ENCODE results near the gene AIG1. TPM values are rescaled to one million over a fixed set of nuclear protein-coding genes. Genes with fewer than 3 reads are reported as not detected.

AIG1 gene
- total and polyA plus RNA-seq, 2 donors from 2014 or later: 57.3 to 146 TPM

- Histone ChIP-seq H3K4me3 (ENCODE audit: low read length in 3 of 3) (no peak overlapping the region), H3K27me3 (ENCODE audit: control insufficient read depth, insufficient read depth, low read length) (no peaks in the 10 kb centered on the region), H3K27ac (ENCODE audit: low read depth in 2 of 2, low read length in 2 of 2) (no peak overlapping the region), H3K9ac (ENCODE audit: low read length in 3 of 3) (no peak overlapping the region), H3K36me3 (ENCODE audit: control insufficient read depth in 2 of 3, insufficient read depth in 3 of 3, low read length in 3 of 3) (no peaks in the 10 kb centered on the region), H3K4me1 (ENCODE audit: control insufficient read depth in 2 of 3, insufficient read depth in 2 of 3, low read depth in 1 of 3, low read length in 3 of 3) (no peaks in the 10 kb centered on the region), H3K9me3 (ENCODE audit: control insufficient read depth in 2 of 3, insufficient read depth in 1 of 3, low read length in 3 of 3) (no peaks in the 10 kb centered on the region)
- no peak for TF ChIP-seq CTCF (IDR thresholded peaks at IDR 0.05; ENCODE audit: borderline replicate concordance, extremely low read depth, insufficient read depth)
- DNase-seq (no peak), FAIRE-seq (no peak)
- intact Hi-C loops (cut with DNase I): no loop called here
Observed at GRCh38 chr6:143155681-143156080, 95.0 kb downstream of the AIG1 start.

- intact Hi-C loops (cut with DNase I): no loop called here
- H3K27ac ChIP-seq (ENCODE audit: low read depth in 2 of 2, low read length in 2 of 2): no peak overlapping the region
Observed at GRCh38 chr6:143157131-143157530, 96.4 kb downstream of the AIG1 start.

GRCh38 chr6:143158113-143158581 lies 97.5 kb downstream of the AIG1 start:
- Histone ChIP-seq H3K4me3 (ENCODE audit: low read length in 3 of 3) (no peak overlapping the region), H3K9ac (ENCODE audit: low read length in 3 of 3) (no peak overlapping the region), H3K4me1 (ENCODE audit: control insufficient read depth in 2 of 3, insufficient read depth in 2 of 3, low read depth in 1 of 3, low read length in 3 of 3) (no peaks in the 10 kb centered on the region), H3K36me3 (ENCODE audit: control insufficient read depth in 2 of 3, insufficient read depth in 3 of 3, low read length in 3 of 3) (no peaks in the 10 kb centered on the region), H3K27ac (ENCODE audit: low read depth in 2 of 2, low read length in 2 of 2) (no peak overlapping the region), H3K27me3 (ENCODE audit: control insufficient read depth, insufficient read depth, low read length) (no peaks in the 10 kb centered on the region), H3K9me3 (ENCODE audit: control insufficient read depth in 2 of 3, insufficient read depth in 1 of 3, low read length in 3 of 3) (no peaks in the 10 kb centered on the region)
- no peak for TF ChIP-seq CTCF (IDR thresholded peaks at IDR 0.05; ENCODE audit: borderline replicate concordance, extremely low read depth, insufficient read depth)
- intact Hi-C loops (cut with DNase I): no loop called here
- FAIRE-seq (no peak), DNase-seq (no peak)

More at GRCh38 chr6:143157131-143157530, 96.4 kb downstream of the AIG1 start:
- FAIRE-seq (no peak), DNase-seq (no peak)
- Histone ChIP-seq H3K36me3 (ENCODE audit: control insufficient read depth in 2 of 3, insufficient read depth in 3 of 3, low read length in 3 of 3) (no peaks in the 10 kb centered on the region), H3K9ac (ENCODE audit: low read length in 3 of 3) (no peak overlapping the region), H3K4me3 (ENCODE audit: low read length in 3 of 3) (no peak overlapping the region), H3K4me1 (ENCODE audit: control insufficient read depth in 2 of 3, insufficient read depth in 2 of 3, low read depth in 1 of 3, low read length in 3 of 3) (no peaks in the 10 kb centered on the region), H3K9me3 (ENCODE audit: control insufficient read depth in 2 of 3, insufficient read depth in 1 of 3, low read length in 3 of 3) (no peaks in the 10 kb centered on the region), H3K27me3 (ENCODE audit: control insufficient read depth, insufficient read depth, low read length) (no peaks in the 10 kb centered on the region)
- TF ChIP-seq CTCF (IDR thresholded peaks at IDR 0.05; ENCODE audit: borderline replicate concordance, extremely low read depth, insufficient read depth): no peak

GRCh38 chr6:143159001-143159400 lies 98.3 kb downstream of the AIG1 start:
- no peak for DNase-seq
- Histone ChIP-seq H3K4me3 (ENCODE audit: low read length in 3 of 3) (no peak overlapping the region), H3K36me3 (ENCODE audit: control insufficient read depth in 2 of 3, insufficient read depth in 3 of 3, low read length in 3 of 3) (no peaks in the 10 kb centered on the region), H3K27ac (ENCODE audit: low read depth in 2 of 2, low read length in 2 of 2) (no peak overlapping the region), H3K27me3 (ENCODE audit: control insufficient read depth, insufficient read depth, low read length) (no peaks in the 10 kb centered on the region), H3K4me1 (ENCODE audit: control insufficient read depth in 2 of 3, insufficient read depth in 2 of 3, low read depth in 1 of 3, low read length in 3 of 3) (no peaks in the 10 kb centered on the region), H3K9me3 (ENCODE audit: control insufficient read depth in 2 of 3, insufficient read depth in 1 of 3, low read length in 3 of 3) (no peaks in the 10 kb centered on the region), H3K9ac (ENCODE audit: low read length in 3 of 3) (no peak overlapping the region)
- intact Hi-C loops (cut with DNase I): no loop called here
- FAIRE-seq: no peak
- TF ChIP-seq CTCF (IDR thresholded peaks at IDR 0.05; ENCODE audit: borderline replicate concordance, extremely low read depth, insufficient read depth): no peak
